Measurements from ENCODE around the gene STX7. TPM values are rescaled to one million over a fixed set of nuclear protein-coding genes. Genes with fewer than 3 reads are reported as not detected.
A peak's percentile ranks its signal among the peaks of the same experiment; 100 is the strongest.

Gene STX7
- total RNA-seq, 4 donors from 2014 or later = 45.7 to 70.6 (median 53.2) TPM

DNA sequence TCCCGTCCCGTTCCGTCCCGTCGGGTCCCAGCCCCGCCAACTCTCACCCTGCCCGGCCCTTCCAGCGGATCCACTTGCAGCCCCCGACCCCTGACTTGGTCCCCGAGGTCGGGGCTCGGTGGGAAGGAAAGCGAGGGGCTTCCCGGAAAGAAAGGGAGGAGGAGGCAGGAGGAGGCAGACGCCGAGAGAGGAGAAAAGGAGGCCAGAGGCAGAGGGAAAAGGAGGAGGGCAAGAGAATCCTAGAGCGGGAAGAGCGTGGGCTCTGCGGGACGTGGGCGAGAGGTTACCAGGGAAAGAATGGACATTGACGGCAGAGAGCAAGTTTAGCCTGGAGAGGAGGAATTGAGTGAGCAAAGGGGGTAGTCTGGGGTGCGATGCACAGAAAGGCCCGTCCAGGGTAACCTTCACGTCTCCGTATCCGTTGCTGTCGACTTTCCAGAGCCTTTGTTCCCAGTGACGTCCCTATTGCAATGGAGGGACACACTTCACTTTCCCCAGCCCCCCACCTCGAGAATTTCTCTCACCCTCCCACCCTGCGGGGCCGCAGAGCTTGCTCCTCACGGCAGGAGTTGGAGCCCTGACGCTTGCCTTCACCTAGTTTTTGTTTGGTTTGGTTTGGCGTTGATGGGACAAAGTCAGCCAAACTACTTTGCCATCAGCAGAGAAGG lies 111.2 kb downstream of the STX7 start:
- DNase-seq = no peak
- H3K4me1 ChIP-seq = peaks cover 0 to 14% of the 10 kb centered on the region in 2 donors
- intact Hi-C loops (cut with DNase I) = no loop called here
- H3K27me3 ChIP-seq = no peaks in the 10 kb centered on the region
- no peak for TF ChIP-seq POLR2A (IDR thresholded peaks at IDR 0.05)
- TF ChIP-seq, protein P1, sequence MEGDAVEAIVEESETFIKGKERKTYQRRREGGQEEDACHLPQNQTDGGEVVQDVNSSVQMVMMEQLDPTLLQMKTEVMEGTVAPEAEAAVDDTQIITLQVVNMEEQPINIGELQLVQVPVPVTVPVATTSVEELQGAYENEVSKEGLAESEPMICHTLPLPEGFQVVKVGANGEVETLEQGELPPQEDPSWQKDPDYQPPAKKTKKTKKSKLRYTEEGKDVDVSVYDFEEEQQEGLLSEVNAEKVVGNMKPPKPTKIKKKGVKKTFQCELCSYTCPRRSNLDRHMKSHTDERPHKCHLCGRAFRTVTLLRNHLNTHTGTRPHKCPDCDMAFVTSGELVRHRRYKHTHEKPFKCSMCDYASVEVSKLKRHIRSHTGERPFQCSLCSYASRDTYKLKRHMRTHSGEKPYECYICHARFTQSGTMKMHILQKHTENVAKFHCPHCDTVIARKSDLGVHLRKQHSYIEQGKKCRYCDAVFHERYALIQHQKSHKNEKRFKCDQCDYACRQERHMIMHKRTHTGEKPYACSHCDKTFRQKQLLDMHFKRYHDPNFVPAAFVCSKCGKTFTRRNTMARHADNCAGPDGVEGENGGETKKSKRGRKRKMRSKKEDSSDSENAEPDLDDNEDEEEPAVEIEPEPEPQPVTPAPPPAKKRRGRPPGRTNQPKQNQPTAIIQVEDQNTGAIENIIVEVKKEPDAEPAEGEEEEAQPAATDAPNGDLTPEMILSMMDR (IDR thresholded peaks at IDR 0.05) = no peak
- 12 to 13% methylated on average over 26 to 28 of the region's 35 CpGs for WGBS, 2 donors
- no peak overlapping the region for H3K27ac ChIP-seq
- H3K9me3 ChIP-seq = no peaks in the 10 kb centered on the region
- peak overlapping the region; percentile 47 to 61 (median 50) for H3K4me3 ChIP-seq (replicated peaks in 1 of 3)
- H3K36me3 ChIP-seq = no peaks in the 10 kb centered on the region

DNA sequence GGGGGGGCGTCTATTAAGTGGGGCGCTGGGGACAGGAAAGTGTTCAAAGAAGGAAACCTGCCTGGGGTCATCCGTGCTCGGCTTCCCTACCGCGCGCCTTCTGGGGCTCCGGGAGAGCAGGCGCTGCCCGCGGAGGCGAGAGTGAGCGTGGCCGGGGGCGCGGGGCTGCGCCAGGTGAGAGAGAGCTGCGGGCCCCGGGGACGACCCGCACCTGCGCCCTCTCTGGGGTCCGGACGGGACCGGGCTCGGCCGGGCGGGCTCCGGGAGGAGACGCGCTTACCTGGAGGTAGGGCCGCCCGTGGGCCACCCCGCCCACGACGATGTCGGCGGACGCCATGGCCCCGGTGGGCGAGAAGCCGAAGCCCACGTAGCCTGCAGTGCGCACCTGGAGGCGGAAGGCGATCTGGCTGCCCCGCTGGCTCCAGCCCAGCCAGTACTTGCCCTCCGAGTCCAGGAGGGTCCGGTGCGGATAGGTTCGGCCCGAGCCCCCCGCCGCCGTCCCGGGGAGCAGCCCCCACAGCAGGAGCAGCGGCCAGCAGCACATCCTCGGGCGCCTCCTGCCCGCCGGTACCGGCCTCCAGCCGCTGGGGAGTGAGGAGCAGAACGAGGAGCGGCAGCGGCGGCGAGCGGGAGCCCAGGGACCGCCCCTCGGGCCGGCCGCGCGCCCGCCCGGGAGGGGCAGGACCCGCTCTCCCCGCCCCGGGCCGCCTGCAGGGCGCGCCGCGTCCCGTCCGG lies 111.9 kb downstream of the STX7 start, which contains the start of gene MOXD1:
MOXD1 (minus strand) TSS at position 593 of the 735 bp plus-strand sequence; CDS start at position 544, 49 bp downstream.
- peak; percentile 33 to 54 for DNase-seq
- WGBS, 2 donors = 6% methylated on average over 21 of the region's 87 CpGs; no CpG with 5 or more reads in 1 of the 2 donors
- H3K9me3 ChIP-seq = no peaks in the 10 kb centered on the region
- TF ChIP-seq POLR2A (IDR thresholded peaks at IDR 0.05) = peak in 1 of 2 donors; percentile 18
- TF ChIP-seq, protein P1 (IDR thresholded peaks at IDR 0.05) = peak in 2 of 6 experiments; percentile 24 to 31
- no peaks in the 10 kb centered on the region for H3K27me3 ChIP-seq
- peaks cover 0 to 14% of the 10 kb centered on the region in 2 donors for H3K4me1 ChIP-seq
- no peak within 1 kb of the TSS for H3K27ac ChIP-seq
- H3K4me3 ChIP-seq (replicated peaks in 1 of 3) = peak within 1 kb of the TSS; percentile 47 to 61 (median 50)
- H3K36me3 ChIP-seq = no peaks in the 10 kb centered on the region
- intact Hi-C loops (cut with DNase I) = no loop called here

DNA sequence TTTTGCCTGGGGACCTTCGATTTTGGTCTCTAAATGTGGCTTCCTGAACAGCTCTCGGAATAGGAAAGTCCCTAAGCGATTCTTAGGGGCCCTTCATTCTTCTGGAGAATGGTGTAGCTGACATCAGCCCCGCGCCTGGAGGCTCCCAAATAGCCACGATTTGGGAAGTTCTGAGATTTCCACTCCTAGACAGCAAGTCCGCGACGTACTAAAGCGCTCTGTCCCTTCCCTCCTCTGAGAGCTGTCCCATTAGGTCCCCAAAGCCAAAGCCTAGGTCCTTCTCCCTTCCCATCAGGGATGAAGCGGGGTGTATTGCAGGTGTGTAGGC lies 112.4 kb downstream of the STX7 start:
- Histone ChIP-seq H3K36me3 (no peaks in the 10 kb centered on the region), H3K4me1 (peaks cover 0 to 14% of the 10 kb centered on the region in 2 donors), H3K27me3 (no peaks in the 10 kb centered on the region), H3K27ac (no peak overlapping the region), H3K4me3 (replicated peaks in 1 of 3) (peak overlapping the region in 1 of 3 donors; percentile 61), H3K9me3 (no peaks in the 10 kb centered on the region)
- intact Hi-C loops (cut with DNase I) = no loop called here
- DNase-seq = no peak
- WGBS, 2 donors = 22 to 30% methylated on average over 4 to 11 of the region's 11 CpGs
- TF ChIP-seq POLR2A (IDR thresholded peaks at IDR 0.05) = no peak
- TF ChIP-seq, protein P1 (IDR thresholded peaks at IDR 0.05) = no peak

DNA sequence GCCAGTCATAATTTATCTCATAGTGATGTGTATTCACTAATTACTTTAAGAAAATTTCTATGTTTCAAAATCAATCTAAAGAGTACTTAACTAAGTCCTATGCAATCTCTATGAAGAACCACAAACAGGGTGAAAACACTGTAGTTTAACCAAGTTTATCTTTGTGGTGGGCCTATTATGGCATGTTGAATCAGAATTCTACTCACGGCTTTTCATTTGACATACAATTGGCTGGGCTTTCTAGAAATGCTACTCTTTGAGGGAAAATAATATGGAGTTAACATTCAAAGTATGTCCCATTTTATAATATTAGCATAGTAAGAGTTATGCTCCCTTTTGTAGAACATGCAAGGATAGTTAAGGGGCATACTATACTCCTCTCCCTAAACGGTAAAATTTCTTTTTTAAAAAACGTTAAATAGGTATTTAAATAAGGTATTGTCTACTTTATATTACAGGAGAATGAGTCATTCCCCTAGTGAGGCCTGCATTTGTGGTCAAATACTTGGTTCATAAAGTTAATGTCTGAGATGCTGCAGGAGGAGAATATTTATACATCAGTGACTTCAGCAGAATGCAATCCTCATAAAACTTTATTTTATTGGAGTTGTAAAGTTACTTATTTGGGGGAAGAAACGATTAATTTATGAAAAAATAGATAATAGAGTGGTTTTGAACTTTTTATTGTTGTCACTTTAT lies 113.4 kb downstream of the STX7 start:
- H3K36me3 ChIP-seq = no peaks in the 10 kb centered on the region
- no peak for DNase-seq
- H3K27me3 ChIP-seq = no peaks in the 10 kb centered on the region
- intact Hi-C loops (cut with DNase I) = no loop called here
- TF ChIP-seq, protein P1 (IDR thresholded peaks at IDR 0.05) = no peak
- TF ChIP-seq POLR2A (IDR thresholded peaks at IDR 0.05) = no peak
- no peak overlapping the region for H3K4me3 ChIP-seq (replicated peaks in 1 of 3)
- WGBS, 2 donors = 82 to 85% methylated on average over 4 of the region's 4 CpGs
- no peaks in the 10 kb centered on the region for H3K9me3 ChIP-seq
- H3K4me1 ChIP-seq = peaks cover 0 to 14% of the 10 kb centered on the region in 2 donors
- H3K27ac ChIP-seq = no peak overlapping the region

Small RNA genes within 50 kb of the gene (small RNA-seq; reads per million reads assigned to genes)
- not detected for gene TAAR7P

Other genes with a start within 250 kb of the STX7 start
- 1 to 10 TPM; 1.3 to 3.8 (median 1.5) TPM for gene MOXD1, start 111.6 kb downstream of the STX7 start, total RNA-seq
- gene TAAR9, start 25.2 kb upstream of the STX7 start, total RNA-seq = not detected
- not detected for gene TAAR8, start 39.6 kb upstream of the STX7 start, total RNA-seq
- gene TAAR6, start 57.2 kb upstream of the STX7 start, total RNA-seq = not detected
- not detected for gene TAAR5, start 76.6 kb upstream of the STX7 start, total RNA-seq
- not detected for gene TAAR2, start 111.2 kb upstream of the STX7 start, total RNA-seq
- gene TAAR1, start 146.1 kb upstream of the STX7 start, total RNA-seq = not detected
- gene VNN1, start 200.9 kb upstream of the STX7 start, total RNA-seq = 1 to 10 TPM in 1 of 4 donors, under 1 TPM in 3; 0.46 to 5.8 (median 0.76) TPM
- 1 to 10 TPM in 2 of 4 donors, under 1 TPM in 1, not detected in 1; 0.78 to 4.0 (median 1.2) TPM for gene VNN2, start 244.8 kb upstream of the STX7 start, total RNA-seq

Measured in thyroid gland (tissue), 4 donors.